Neural cell (in vitro differentiated cells): ENCODE measurements around the gene THAP12.
"Not testable (repeated sequence)": the region's sequence is repeated elsewhere in the genome, so short reads cannot be mapped to it uniquely, and the experiment has no call there.

Source experiments
- CTCF ChIP-seq: fragments of 450-650 bp; IDR thresholded peaks from 2 replicates; pipeline ENCODE4 v1.5.1; 2014; ENCODE audit warnings: antibody characterized with exemption, mild to moderate bottlenecking, moderate library complexity; ENCODE audit not compliant: poor library complexity, severe bottlenecking
- EP300 ChIP-seq: fragments of 450-650 bp; conservative IDR thresholded peaks from 2 replicates; pipeline ENCODE4 v1.6.1; 2014; ENCODE audit warnings: antibody characterized with exemption, mild to moderate bottlenecking, moderate library complexity; ENCODE audit not compliant: poor library complexity, severe bottlenecking
- EZH2 ChIP-seq: fragments of 200-600, 300-800 bp; shearing (Covaris generic), sonication (generic); IDR thresholded peaks from 2 replicates; pipeline ENCODE4 v1.6.1; 2014; ENCODE audit warnings: antibody characterized with exemption, low read length, borderline replicate concordance, mild to moderate bottlenecking; ENCODE audit not compliant: insufficient read depth, poor library complexity, severe bottlenecking
- POLR2AphosphoS5 ChIP-seq: IDR thresholded peaks from 2 replicates; pipeline ENCODE4 v1.6.1; 2012
- REST ChIP-seq: IDR thresholded peaks from 2 replicates; pipeline ENCODE4 v1.6.1; 2012; ENCODE audit warnings: borderline replicate concordance
- SMC3 ChIP-seq: fragments of 450-650 bp; conservative IDR thresholded peaks from 2 replicates; pipeline ENCODE4 v1.6.1; 2014; ENCODE audit warnings: antibody characterized with exemption, mild to moderate bottlenecking, moderate library complexity; ENCODE audit not compliant: poor library complexity
- TAF1 ChIP-seq: IDR thresholded peaks from 2 replicates; pipeline ENCODE4 v1.6.1; 2012; ENCODE audit warnings: low read depth

- not testable (repeated sequence) for TF ChIP-seq CTCF, EZH2, TAF1, EP300, SMC3, POLR2AphosphoS5, REST
Measured at GRCh38 chr11:76323375-76323774, 57.6 kb downstream of the THAP12 start.
